ENCODE results near the gene CFAP100.

Gene CFAP100

GRCh38 chr3:126442856-126443242 is 48.1 kb downstream of the CFAP100 start:
- DNase-seq (ENCODE audit: low spot score): no peak

GRCh38 chr3:126445506-126445905 is 50.8 kb downstream of the CFAP100 start:
- DNase-seq (ENCODE audit: low spot score): no peak

GRCh38 chr3:126446301-126446700 is 51.6 kb downstream of the CFAP100 start:
- no peak for DNase-seq (ENCODE audit: low spot score)

- DNase-seq (ENCODE audit: low spot score): peak; percentile 16
These were observed 52.1 kb downstream of the CFAP100 start for GRCh38 chr3:126446791-126447190.

GRCh38 chr3:126447456-126448106 is 52.9 kb downstream of the CFAP100 start:
- DNase-seq (ENCODE audit: low spot score): no peak

- no peak for DNase-seq (ENCODE audit: low spot score)
These were observed 53.6 kb downstream of the CFAP100 start for GRCh38 chr3:126448136-126448892.

GRCh38 chr3:126448893-126449180 is 54.1 kb downstream of the CFAP100 start:
- no peak for DNase-seq (ENCODE audit: low spot score)

GRCh38 chr3:126449621-126450051 is 54.9 kb downstream of the CFAP100 start:
- DNase-seq (ENCODE audit: low spot score): no peak

GRCh38 chr3:126450219-126450618 is 55.5 kb downstream of the CFAP100 start:
- DNase-seq (ENCODE audit: low spot score): no peak

GRCh38 chr3:126450744-126451143 is 56.0 kb downstream of the CFAP100 start:
- DNase-seq (ENCODE audit: low spot score): no peak

GRCh38 chr3:126451511-126451910 is 56.8 kb downstream of the CFAP100 start:
- no peak for DNase-seq (ENCODE audit: low spot score)

GRCh38 chr3:126452213-126452612 is 57.5 kb downstream of the CFAP100 start:
- DNase-seq (ENCODE audit: low spot score): no peak

- no peak for DNase-seq (ENCODE audit: low spot score)
These were observed 59.3 kb downstream of the CFAP100 start for GRCh38 chr3:126454025-126454424.

GRCh38 chr3:126454437-126455198 is 59.9 kb downstream of the CFAP100 start:
- DNase-seq (ENCODE audit: low spot score): no peak

- DNase-seq (ENCODE audit: low spot score): no peak
These were observed 61.5 kb downstream of the CFAP100 start for GRCh38 chr3:126456211-126456610.

GRCh38 chr3:126456766-126457388 is 62.2 kb downstream of the CFAP100 start:
- DNase-seq (ENCODE audit: low spot score): no peak

GRCh38 chr3:126459111-126459762 is 64.5 kb downstream of the CFAP100 start:
- no peak for DNase-seq (ENCODE audit: low spot score)

GRCh38 chr3:126459763-126460127 is 65.0 kb downstream of the CFAP100 start:
- no peak for DNase-seq (ENCODE audit: low spot score)

- no peak for DNase-seq (ENCODE audit: low spot score)
These were observed 65.7 kb downstream of the CFAP100 start for GRCh38 chr3:126460381-126460780.

GRCh38 chr3:126461450-126462070 is 66.9 kb downstream of the CFAP100 start:
- DNase-seq (ENCODE audit: low spot score): no peak

- DNase-seq (ENCODE audit: low spot score): no peak
These were observed 68.8 kb downstream of the CFAP100 start for GRCh38 chr3:126463521-126463920.

- DNase-seq (ENCODE audit: low spot score): no peak
These were observed 69.4 kb downstream of the CFAP100 start for GRCh38 chr3:126464093-126464492.

All from COLO829 (cell line).